ENCODE measurements around the gene ATCAY.

ATCAY gene

DNA sequence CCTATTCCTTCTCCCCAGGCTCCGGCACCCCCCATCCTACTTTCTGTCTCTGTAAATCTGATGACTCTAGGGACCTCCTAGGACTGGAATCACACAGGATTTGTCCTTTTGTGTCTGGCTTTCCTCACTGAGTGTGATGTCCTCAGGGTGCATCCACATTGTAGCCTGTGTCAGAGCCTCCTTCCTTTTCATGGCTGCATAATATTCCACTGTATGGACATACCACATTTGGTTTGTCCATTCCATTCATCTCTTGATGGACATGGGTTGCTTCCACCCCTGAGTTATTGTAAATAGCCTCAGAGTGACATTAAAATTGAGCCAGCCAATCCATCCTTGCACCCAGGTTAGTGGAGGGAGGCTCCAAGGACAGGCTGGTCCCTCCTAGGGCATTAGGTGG, 29.6 kb downstream of the ATCAY start:
- DNase-seq (ENCODE audit: low spot score): no peak
- TF ChIP-seq, protein P1, sequence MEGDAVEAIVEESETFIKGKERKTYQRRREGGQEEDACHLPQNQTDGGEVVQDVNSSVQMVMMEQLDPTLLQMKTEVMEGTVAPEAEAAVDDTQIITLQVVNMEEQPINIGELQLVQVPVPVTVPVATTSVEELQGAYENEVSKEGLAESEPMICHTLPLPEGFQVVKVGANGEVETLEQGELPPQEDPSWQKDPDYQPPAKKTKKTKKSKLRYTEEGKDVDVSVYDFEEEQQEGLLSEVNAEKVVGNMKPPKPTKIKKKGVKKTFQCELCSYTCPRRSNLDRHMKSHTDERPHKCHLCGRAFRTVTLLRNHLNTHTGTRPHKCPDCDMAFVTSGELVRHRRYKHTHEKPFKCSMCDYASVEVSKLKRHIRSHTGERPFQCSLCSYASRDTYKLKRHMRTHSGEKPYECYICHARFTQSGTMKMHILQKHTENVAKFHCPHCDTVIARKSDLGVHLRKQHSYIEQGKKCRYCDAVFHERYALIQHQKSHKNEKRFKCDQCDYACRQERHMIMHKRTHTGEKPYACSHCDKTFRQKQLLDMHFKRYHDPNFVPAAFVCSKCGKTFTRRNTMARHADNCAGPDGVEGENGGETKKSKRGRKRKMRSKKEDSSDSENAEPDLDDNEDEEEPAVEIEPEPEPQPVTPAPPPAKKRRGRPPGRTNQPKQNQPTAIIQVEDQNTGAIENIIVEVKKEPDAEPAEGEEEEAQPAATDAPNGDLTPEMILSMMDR (IDR thresholded peaks at IDR 0.05; ENCODE audit: extremely low read depth, insufficient read depth, missing control alignments): no peak
- in situ Hi-C loops (cut with MboI; ENCODE audit: low pct_unique_long_range_greater_than_20kb, low sequenced_read_pairs, unreplicated experiment): no loop called here

DNA sequence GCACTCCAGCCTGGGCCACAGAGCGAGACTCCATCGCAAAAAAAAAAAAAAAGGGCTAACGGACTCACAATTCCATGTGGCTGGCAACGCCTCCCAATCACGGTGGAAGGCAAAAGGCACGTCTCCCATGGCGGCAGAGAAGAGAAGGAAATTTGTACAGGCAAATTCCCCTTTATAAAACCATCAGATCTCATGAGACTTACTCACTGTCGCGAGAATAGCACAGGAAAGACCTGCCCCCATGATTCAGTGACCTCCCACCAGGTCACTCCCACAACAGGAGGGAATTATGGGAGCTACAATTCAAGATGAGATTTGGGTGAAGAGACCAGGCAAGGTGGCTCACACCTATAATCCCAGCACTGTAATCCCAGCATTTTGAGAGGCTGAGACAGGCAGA, 33.7 kb downstream of the ATCAY start:
- in situ Hi-C loops (cut with MboI; ENCODE audit: low pct_unique_long_range_greater_than_20kb, low sequenced_read_pairs, unreplicated experiment): no loop called here
- DNase-seq (ENCODE audit: low spot score): no peak
- TF ChIP-seq, protein P1 (IDR thresholded peaks at IDR 0.05; ENCODE audit: extremely low read depth, insufficient read depth, missing control alignments): no peak

DNA sequence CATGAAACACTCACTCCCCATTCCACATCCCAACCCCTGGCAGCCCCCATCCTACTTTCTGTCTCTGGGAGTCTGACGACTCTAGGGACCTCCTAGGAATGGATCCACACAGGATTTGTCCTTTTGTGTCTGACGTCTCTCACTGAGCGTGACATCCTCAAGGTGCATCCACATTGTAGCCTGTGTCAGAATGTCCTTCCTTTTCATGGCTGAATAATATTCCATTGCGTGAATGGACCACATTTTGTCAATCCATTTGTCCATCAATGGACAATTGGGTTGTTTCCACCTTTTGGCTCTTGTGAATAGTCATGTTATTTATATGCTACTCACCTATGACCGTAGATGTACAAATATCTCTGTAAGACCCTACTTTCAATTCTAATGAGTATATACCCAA, 35.5 kb downstream of the ATCAY start:
- no peak for DNase-seq (ENCODE audit: low spot score)
- TF ChIP-seq, protein P1 (IDR thresholded peaks at IDR 0.05; ENCODE audit: extremely low read depth, insufficient read depth, missing control alignments): no peak
- in situ Hi-C loops (cut with MboI; ENCODE audit: low pct_unique_long_range_greater_than_20kb, low sequenced_read_pairs, unreplicated experiment): no loop called here

DNA sequence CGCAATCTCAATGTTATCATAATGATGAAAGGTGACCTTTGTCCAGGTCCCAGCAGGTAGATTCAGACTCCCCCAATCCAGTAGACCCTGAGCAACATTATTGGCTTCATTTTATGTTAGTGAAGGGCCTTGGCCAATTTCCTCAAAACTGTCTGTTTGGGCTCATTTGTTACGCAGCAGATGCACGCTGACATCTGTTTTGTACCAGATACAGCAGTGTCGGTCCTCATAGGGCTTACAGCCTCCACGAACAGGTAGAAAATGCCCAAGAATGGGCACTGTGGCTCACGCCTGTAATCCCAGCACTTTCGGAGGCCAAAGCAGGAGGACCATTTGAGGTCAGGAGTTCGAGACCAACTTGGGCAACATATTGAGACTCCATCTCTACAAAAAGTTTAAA, 39.3 kb downstream of the ATCAY start:
- TF ChIP-seq, protein P1 (IDR thresholded peaks at IDR 0.05; ENCODE audit: extremely low read depth, insufficient read depth, missing control alignments): no peak
- no peak for DNase-seq (ENCODE audit: low spot score)
- in situ Hi-C loops (cut with MboI; ENCODE audit: low pct_unique_long_range_greater_than_20kb, low sequenced_read_pairs, unreplicated experiment): no loop called here

DNA sequence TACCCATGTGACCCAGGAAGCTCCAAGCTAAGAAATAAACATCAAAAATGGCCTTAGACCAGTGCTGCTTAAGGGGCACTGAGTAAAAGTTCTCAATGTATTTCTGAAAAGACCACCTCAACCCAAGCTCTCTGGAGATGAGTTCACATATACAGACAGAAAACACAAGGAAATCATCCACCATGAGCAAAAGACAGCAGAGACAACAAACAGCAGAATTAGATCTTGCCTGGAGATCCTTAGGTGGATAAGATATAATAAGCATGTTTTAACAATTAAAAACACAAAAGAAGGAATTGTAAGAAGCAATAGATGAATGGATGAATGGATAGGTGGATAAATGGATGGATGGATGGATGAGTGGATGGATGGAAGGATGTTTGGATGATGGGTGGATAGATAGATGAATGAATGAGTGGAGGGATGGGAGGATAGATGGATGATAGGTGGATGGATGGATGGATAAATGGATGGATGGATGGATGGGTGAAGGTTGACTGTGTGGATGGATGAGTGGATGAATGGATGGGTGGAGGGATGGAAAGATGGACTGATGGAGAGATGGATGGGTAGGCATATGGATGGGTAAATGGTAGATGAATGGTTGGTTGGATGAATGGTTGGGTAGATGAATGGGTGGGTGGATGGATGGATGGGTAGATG, 42.7 kb downstream of the ATCAY start:
- DNase-seq (ENCODE audit: low spot score): no peak
- TF ChIP-seq, protein P1 (IDR thresholded peaks at IDR 0.05; ENCODE audit: extremely low read depth, insufficient read depth, missing control alignments): no peak
- in situ Hi-C loops (cut with MboI; ENCODE audit: low pct_unique_long_range_greater_than_20kb, low sequenced_read_pairs, unreplicated experiment): no loop called here

DNA sequence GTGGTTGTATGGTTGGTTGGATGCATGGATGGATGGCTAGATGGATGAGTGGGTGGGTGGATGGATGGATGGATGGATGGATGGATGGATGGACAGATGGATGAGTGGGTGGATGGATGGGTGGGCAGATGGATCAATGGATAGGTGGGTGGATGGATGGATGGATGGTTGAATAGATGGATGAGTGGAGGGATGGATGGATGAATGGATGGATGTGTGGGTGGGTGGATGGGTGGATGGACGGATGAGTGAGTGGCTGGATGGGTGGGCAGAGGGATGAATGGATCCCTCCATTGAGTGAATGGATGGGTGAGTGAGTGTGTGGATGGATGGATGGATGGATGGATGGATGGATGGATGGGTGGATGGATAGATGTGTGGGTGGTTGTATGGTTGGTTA, 43.4 kb downstream of the ATCAY start:
- TF ChIP-seq, protein P1 (IDR thresholded peaks at IDR 0.05; ENCODE audit: extremely low read depth, insufficient read depth, missing control alignments): no peak
- in situ Hi-C loops (cut with MboI; ENCODE audit: low pct_unique_long_range_greater_than_20kb, low sequenced_read_pairs, unreplicated experiment): no loop called here
- DNase-seq (ENCODE audit: low spot score): no peak

Measured in GM13977 (cell line).